ENCODE results near the gene APH1B.
"Not testable (repeated sequence)": the region's sequence is repeated elsewhere in the genome, so short reads cannot be mapped to it uniquely, and the experiment has no call there.

The APH1B gene

GRCh38 chr15:63314409-63314808 is 37.0 kb downstream of the APH1B start:
- DNase-seq: no peak
- H3K4me1 ChIP-seq: no peaks in the 10 kb centered on the region
- TF ChIP-seq CTCF (IDR thresholded peaks at IDR 0.05): no peak
- intact Hi-C loops (cut with DNase I; ENCODE audit: low total_unique reads): no loop called here
- H3K4me3 ChIP-seq: no peak overlapping the region
- H3K9me3 ChIP-seq: no peaks in the 10 kb centered on the region
- H3K27ac ChIP-seq: no peak overlapping the region
- H3K27me3 ChIP-seq: no peaks in the 10 kb centered on the region
- no peaks in the 10 kb centered on the region for H3K36me3 ChIP-seq

- no peaks in the 10 kb centered on the region for H3K9me3 ChIP-seq
- intact Hi-C loops (cut with DNase I; ENCODE audit: low total_unique reads): no loop called here
- TF ChIP-seq CTCF (IDR thresholded peaks at IDR 0.05): no peak
- no peaks in the 10 kb centered on the region for H3K4me1 ChIP-seq
- no peaks in the 10 kb centered on the region for H3K36me3 ChIP-seq
- no peak overlapping the region for H3K4me3 ChIP-seq
- no peaks in the 10 kb centered on the region for H3K27me3 ChIP-seq
- no peak for DNase-seq
- H3K27ac ChIP-seq: no peak overlapping the region
These were observed 40.9 kb downstream of the APH1B start for GRCh38 chr15:63318344-63318743.

- no peak overlapping the region for H3K27ac ChIP-seq
- H3K36me3 ChIP-seq: no peaks in the 10 kb centered on the region
- intact Hi-C loops (cut with DNase I; ENCODE audit: low total_unique reads): no loop called here
- no peaks in the 10 kb centered on the region for H3K4me1 ChIP-seq
- no peak for TF ChIP-seq CTCF (IDR thresholded peaks at IDR 0.05)
- H3K27me3 ChIP-seq: no peaks in the 10 kb centered on the region
- H3K4me3 ChIP-seq: no peak overlapping the region
- no peaks in the 10 kb centered on the region for H3K9me3 ChIP-seq
- DNase-seq: no peak
These were observed 41.7 kb downstream of the APH1B start for GRCh38 chr15:63319065-63319464.

GRCh38 chr15:63320446-63320845 is 43.0 kb downstream of the APH1B start:
- H3K27ac ChIP-seq; H3K9me3 ChIP-seq; intact Hi-C loops (cut with DNase I; ENCODE audit: low total_unique reads); H3K4me3 ChIP-seq; H3K36me3 ChIP-seq; H3K27me3 ChIP-seq; DNase-seq; H3K4me1 ChIP-seq: not testable (repeated sequence)

GRCh38 chr15:63320981-63321380 is 43.6 kb downstream of the APH1B start:
- H3K4me3 ChIP-seq; DNase-seq; H3K36me3 ChIP-seq; intact Hi-C loops (cut with DNase I; ENCODE audit: low total_unique reads); H3K27ac ChIP-seq; H3K9me3 ChIP-seq; H3K27me3 ChIP-seq; H3K4me1 ChIP-seq: not testable (repeated sequence)

DNA sequence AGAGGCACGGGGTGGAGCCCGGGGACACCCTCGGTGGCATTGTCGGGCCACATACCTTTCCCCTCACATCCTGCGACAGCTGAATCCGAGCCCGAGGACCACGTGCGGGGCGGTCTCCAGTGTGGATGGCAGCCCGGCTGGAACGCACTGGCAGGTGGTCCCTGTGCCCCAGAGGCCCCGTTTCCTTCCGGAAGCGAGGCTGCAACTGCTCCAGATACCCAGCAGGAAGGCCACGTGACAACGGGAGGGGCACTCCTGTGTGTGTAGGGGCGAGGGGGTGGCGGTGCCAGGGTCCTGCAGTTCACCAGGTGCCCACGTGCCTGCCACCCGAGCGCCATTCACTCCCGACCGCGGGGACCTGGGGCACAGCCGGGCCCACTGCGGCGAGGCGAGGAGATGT is 44.1 kb downstream of the APH1B start:
- Histone ChIP-seq H3K36me3 (no peaks in the 10 kb centered on the region), H3K27me3 (no peaks in the 10 kb centered on the region), H3K4me3 (no peak overlapping the region), H3K4me1 (no peaks in the 10 kb centered on the region), H3K27ac (no peak overlapping the region), H3K9me3 (no peaks in the 10 kb centered on the region)
- DNase-seq: no peak
- intact Hi-C loops (cut with DNase I; ENCODE audit: low total_unique reads): no loop called here
- TF ChIP-seq CTCF (IDR thresholded peaks at IDR 0.05): no peak

GRCh38 chr15:63322541-63322940 is 45.1 kb downstream of the APH1B start:
- Histone ChIP-seq H3K9me3 (no peaks in the 10 kb centered on the region), H3K4me3 (no peak overlapping the region), H3K27ac (no peak overlapping the region), H3K36me3 (no peaks in the 10 kb centered on the region), H3K27me3 (no peaks in the 10 kb centered on the region), H3K4me1 (no peaks in the 10 kb centered on the region)
- no peak for TF ChIP-seq CTCF (IDR thresholded peaks at IDR 0.05)
- intact Hi-C loops (cut with DNase I; ENCODE audit: low total_unique reads): no loop called here
- DNase-seq: no peak
